Left renal pelvis (tissue), 4 donors: ENCODE results near the gene HMOX1. TPM values are rescaled to one million over a fixed set of nuclear protein-coding genes. Genes with fewer than 3 reads are reported as not detected.
"Not testable (repeated sequence)": the region's sequence is repeated elsewhere in the genome, so short reads cannot be mapped to it uniquely, and the experiment has no call there.

Source experiments
- DNase-seq, 4 donors: peaks; one replicate each; pipeline ENCODE4 v3.0.0-alpha.2; 2013; ENCODE audit warnings: low read depth in 4 of 4, low spot score in 3 of 4
- polyA plus RNA-seq, 4 donors: library from polyadenylated mRNA; unstranded; fragments of 120-200 nt; gene quantifications; one replicate each; pipeline ENCODE4 v1.2.1, GENCODE V29; 2013; ENCODE audit not compliant: insufficient read length in 4 of 4

Gene HMOX1
- polyA plus RNA-seq, 4 donors, result 20.0 to 50.5 (median 37.2) TPM

DNA sequence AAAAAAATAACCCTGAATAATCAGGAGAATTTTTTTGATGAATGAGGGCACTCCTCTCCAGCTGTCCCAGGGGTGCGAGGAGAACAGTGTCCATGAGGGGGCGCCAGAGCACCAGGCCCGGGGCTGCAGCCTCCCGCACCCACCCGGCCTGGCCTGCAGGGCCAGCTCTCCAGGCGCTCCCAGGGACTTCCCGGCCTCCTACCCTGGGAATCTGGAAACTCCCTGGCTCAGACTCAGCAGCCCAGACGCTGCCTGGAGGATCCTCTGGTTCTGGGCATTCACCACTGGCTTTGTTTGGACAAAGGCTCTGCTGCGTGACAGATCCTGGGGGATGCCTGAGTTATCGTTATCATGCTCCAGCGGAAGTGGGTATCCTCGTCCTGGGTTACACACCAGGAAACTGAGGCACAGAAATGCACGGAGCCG, 50.0 kb downstream of the HMOX1 start:
- DNase-seq, result peak in 3 of 4 donors; percentile 44 to 66 (median 46)

DNA sequence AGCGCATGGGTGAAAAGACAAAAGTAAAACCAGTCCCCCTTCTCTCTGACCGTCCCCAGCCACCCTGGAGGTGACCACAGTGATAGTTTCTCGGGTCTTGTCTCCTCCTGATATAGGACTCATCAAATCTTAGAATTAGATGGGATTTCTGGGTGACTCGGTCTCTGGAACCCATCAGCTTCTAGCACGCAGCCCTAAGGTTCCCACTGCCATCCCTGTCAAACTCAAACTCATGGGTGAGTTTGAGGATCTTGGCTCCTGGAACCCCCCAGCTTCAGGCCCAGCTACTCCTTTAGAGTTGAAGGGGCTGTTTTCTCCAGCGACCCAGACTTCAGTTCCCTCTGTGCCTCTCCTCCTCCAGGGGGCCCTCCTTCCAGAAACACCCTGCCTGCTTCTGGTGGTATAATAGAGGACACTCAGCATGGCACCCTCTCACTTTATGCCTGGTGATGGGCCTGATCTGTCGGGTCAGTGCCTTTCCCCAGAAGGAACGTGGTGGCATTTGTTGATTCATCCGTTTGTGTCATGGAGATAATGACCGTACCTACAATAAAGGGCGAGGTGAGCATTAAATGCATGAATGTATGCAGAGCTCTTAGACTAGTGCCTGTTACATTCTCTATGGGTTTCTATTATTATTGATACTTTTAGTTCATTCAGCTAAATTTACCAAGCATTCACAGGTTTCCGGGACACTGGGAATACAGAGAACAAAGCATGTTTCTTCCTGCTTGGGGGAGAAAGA, 50.8 kb downstream of the HMOX1 start:
- no peak for DNase-seq

DNA sequence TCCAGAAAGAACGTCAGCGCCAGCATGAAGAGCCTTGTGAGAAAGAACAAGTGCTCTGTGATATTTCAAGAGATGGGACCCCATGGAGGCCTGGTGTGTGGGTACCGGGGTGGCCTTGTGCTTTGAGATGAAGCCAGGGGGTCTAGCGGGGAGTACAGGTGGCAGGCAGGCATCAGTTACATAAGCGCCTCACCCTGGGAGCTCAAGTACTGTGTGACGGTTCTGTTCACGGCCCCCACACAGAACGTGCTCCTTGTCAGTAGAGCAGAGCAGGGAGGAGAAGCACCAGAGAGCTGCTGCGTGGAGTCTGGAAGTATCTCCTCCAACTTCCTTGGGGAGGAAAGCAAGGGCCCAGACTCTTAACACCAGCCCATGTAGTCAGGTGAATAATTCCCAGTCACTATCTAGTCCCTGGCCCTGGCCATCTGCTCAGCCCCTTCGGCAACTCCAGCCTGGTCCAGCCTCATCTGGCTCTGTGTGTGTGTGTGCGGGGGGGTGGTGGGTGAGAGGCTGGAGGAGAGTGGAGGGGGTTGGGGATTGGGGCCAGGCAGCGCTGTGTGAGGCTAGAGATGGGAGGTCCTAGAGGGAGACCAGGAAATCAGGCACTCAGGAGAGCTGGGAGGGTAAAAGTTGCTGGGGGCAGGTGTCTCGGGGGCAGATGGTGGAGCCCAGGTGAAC, 51.5 kb downstream of the HMOX1 start:
- no peak for DNase-seq

DNA sequence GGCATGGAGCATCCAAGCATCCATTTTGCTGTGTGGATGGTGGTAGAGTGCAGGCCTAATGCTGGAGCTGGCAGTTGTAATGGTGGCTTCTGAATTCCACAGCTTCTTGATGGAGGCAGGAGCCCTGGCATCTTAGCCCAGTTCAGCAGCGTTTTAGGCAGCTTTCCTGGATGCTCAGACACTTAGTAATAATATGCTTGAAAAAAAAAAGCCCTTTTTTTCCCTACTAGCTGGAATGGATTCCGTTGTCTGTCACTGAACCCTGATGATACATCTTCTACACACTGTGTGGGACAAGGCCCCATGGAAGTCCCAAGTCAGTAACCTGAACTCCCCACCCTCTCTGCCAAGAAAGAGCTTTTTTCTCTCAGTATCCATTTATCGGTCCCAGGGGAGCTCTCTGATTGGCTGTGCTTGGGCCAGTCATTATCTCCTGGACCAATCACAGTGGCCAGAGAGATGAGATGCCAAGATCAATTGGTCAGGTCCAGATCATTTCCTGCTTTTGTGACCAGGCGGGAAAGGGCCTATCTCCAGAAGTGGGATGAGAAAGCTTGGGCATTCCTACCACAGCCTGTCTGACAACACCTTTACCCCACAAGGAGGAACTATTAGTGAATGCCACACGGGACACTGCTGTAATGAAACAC, 53.3 kb downstream of the HMOX1 start:
- no peak for DNase-seq

DNA sequence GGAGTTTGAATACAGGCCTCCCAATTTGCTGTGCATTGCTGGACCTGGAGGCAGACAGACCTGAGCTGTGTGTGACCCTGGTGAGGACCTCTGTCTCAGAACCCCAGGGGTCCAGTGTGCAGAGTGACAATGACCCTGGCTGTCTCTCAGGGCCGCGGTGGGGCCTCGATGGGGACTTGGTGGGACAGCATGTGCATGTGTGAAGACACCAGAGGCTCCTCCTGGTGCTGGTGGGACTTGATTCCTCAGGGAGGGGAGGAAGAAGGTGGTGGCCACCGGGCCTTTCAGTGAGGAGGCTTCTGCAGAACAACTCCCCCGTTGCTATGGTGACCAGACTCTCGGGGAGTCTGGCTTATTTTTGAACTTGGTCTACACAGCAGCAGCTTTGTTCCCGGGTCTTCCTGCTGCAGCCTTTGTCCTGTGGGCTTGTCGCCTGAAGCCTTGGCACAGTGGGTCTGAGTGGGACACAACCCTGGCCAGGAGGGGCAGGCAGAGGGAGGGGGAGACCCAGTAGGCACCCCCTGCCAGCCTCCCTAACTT, 54.4 kb downstream of the HMOX1 start:
- no peak for DNase-seq

DNA sequence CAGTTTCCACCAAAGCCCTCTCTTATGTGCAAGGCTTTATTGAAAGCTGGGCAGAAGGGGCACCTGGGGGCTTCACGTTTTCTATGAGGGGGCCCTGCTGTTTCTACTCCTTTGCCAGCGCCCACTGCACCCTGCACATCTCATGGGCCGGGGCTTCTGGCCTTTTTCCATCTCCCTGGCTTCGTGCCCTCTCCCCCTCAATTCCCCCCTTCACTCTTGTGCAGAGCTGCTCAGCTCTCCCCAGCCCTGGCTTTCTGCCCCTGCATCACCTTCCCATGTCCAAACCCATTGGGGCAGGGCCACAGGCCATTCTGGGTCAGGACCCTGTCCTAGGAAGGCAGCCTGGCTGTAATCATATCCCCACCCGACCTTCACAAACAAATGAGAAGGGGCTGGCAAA, 55.5 kb downstream of the HMOX1 start:
- no peak for DNase-seq

DNA sequence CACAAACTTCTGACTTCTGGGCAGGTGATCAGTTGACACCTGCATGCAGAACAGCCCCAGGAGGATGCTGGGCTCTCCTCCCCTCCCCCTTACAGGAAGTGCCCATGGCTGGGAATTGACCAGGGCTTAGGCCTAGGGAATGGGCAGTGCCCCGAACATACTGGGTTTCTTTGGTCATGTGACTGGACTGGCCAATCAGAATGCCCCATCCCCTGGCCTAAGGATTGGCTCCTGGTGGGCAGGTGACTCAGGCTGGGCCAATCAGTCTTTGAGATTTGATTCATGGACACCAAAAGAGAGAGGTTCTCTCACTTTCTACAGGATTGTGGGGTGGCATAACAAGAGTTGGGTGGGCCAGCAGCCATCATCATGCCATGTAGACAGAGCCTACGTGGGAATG, 56.2 kb downstream of the HMOX1 start:
- DNase-seq, result no peak

DNA sequence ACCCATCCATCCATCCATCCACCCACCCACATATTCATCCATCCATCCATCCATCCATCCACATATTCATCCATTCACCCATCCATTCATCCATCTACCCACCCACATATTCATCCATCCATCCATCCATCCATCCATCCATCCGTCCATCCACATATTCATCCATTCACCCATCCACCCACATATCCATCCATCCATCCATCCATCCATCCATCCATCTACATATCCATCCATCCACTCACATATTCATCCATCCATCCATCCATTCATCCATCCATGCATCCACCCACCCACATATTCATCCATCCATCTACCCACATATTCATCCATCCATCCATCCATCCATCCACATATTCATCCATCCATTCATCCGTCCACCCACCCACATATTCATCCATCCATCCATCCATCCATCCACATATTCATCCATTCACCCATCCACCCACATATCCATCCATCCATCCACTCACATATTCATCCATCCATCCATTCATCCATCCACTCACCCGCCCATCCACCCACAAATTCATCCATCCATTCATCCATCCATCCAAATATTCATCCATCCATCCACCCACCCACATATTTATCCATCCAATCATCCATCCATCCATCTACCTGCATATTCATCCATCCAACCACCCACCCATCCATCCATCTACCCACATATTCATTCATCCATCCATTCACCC, 57.9 kb downstream of the HMOX1 start:
- DNase-seq, result not testable (repeated sequence)

DNA sequence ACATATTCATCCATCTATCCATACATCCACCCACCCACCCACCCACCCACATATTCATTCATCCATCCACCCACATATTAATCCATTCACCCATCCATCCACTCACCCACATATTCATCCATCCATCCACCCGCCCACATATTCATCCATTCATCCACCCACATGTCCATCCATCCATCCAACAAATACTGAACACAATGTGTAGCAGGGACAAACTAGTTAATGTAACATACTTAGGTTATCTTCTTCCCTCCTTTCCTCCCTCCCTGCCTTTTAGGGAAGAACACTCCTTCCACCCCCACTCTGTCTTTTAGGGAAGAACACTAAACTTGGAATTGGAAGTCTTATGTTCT, 58.4 kb downstream of the HMOX1 start:
- no peak for DNase-seq

DNA sequence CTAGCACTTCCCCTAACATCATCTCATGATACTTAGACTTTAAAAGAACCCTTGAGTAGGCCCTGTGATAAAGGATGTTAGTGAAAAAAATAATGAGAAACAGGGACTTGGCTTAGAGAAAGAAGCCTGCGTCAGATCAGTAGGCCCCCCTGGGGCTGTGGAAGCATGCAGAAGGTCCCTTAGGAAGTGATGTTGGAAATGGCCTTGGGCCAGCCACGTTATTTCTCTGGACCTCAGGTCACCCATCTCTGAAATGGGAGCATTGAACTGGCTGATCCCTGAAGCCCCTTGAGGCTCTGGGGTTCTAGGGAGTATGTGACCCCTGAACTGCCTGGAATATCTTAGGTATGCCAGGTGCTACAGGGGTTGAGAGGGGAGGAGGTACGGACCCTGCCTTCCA, 59.2 kb downstream of the HMOX1 start:
- DNase-seq, result no peak

DNA sequence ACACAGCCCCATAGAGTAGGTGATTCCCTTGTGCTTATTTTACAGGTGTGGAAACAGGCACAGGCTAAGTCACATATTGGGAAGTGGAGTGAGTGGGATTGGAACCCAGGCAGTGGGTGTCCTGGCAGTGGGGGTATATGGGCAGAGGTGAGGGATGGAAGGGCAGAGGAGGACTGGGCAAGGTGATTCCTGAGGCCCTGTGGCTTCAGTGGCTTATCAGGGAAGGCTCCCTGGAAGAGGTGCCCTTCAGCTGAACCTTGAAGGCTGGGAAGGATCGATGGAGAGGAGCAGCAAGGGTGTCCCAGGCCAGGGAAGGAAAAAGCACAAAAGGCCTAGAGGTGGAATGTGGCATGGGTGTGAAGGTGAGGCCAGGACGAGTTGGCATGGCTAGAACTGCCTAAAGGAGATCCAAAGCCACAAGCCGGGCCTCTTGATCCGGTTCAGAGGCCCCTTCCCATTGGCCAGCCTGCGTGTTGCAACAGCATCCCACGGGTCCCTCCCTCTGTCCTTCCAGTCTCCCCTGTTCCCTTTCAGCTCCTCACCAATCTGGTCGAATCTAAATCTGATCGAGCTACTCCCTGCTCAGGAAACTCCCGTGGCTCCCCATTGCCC, 60.7 kb downstream of the HMOX1 start:
- DNase-seq, result no peak

DNA sequence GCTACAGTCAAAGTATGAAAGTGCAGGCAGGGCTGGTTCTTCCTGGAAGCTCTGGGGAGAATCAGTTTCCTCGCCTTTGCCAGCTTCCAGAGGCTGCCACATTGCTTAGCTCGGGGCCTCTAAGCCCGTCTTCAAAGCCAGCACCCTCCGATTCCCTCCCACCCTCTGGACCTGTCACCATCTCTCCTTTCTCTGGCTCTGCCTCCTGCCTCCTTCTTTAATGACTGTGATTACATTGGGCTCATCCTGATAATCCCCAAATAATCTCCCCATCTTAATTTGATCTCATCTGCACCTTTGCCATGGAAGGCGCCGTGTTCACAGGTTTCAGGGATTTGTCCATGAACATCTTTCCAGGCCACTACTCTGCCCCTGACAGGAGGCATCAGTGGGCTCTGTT, 61.6 kb downstream of the HMOX1 start:
- no peak for DNase-seq

DNA sequence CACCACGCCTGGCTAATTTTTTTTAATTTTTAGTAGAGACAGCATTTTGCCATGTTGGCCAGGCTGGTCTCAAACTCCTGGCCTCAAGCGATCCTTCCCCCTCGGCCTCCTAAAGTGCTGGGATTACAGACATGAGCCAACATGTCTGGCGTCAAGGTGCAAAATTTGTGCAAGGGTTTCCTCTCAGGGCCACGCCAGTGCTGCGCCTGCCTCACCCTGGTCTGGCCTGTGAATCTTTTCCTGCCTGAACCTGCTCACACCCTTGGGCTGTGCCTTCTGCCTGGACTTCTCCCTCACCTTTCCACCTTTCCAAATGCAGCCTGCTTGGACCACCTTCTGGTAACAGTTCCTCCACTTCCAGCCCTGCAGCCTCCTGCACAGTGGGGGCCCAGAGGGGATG, 62.4 kb downstream of the HMOX1 start:
- DNase-seq, result no peak

Other genes starting within 250 kb of the HMOX1 start
- 10 to 100 TPM; 28.3 to 31.7 (median 29.4) TPM for gene HMGXB4, start 123.6 kb upstream of the HMOX1 start, polyA plus RNA-seq
- gene TOM1, start 81.2 kb upstream of the HMOX1 start, polyA plus RNA-seq, result 10 to 100 TPM; 33.6 to 38.7 (median 36.7) TPM
- gene MCM5, start 19.0 kb downstream of the HMOX1 start, polyA plus RNA-seq, result 10 to 100 TPM; 59.1 to 74.6 (median 64.5) TPM
- gene RASD2, start 159.7 kb downstream of the HMOX1 start, polyA plus RNA-seq, result 1 to 10 TPM; 1.5 to 3.0 (median 2.0) TPM
- gene MB, start 236.2 kb downstream of the HMOX1 start, polyA plus RNA-seq, result not detected